ENCODE data around the gene C6orf163.

The C6orf163 gene

DNA sequence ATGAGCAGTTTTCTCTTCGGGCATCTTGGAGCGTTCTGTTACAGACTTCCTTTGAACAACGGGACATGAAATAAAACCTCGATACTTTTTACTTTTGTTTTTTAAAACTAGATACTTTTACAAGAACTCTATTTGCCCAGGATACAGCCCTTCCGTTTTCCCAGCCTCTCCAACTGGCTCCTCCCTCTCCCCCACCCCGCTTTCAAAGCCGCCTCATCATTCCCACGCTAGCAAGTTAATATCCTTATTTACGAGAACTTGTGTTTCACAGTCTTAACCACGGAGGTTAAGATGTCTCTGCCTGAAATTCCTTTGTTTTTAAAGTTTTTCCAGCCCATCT, 62.9 kb downstream of the C6orf163 start:
- no peak for DNase-seq (ENCODE audit: low read depth)
- TF ChIP-seq, protein P1, sequence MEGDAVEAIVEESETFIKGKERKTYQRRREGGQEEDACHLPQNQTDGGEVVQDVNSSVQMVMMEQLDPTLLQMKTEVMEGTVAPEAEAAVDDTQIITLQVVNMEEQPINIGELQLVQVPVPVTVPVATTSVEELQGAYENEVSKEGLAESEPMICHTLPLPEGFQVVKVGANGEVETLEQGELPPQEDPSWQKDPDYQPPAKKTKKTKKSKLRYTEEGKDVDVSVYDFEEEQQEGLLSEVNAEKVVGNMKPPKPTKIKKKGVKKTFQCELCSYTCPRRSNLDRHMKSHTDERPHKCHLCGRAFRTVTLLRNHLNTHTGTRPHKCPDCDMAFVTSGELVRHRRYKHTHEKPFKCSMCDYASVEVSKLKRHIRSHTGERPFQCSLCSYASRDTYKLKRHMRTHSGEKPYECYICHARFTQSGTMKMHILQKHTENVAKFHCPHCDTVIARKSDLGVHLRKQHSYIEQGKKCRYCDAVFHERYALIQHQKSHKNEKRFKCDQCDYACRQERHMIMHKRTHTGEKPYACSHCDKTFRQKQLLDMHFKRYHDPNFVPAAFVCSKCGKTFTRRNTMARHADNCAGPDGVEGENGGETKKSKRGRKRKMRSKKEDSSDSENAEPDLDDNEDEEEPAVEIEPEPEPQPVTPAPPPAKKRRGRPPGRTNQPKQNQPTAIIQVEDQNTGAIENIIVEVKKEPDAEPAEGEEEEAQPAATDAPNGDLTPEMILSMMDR (IDR thresholded peaks at IDR 0.05; ENCODE audit: control insufficient read depth, extremely low read depth, insufficient read depth), result no peak
- peak overlapping the region; percentile 57 for H3K4me3 ChIP-seq (ENCODE audit: low read depth, low read length)

DNA sequence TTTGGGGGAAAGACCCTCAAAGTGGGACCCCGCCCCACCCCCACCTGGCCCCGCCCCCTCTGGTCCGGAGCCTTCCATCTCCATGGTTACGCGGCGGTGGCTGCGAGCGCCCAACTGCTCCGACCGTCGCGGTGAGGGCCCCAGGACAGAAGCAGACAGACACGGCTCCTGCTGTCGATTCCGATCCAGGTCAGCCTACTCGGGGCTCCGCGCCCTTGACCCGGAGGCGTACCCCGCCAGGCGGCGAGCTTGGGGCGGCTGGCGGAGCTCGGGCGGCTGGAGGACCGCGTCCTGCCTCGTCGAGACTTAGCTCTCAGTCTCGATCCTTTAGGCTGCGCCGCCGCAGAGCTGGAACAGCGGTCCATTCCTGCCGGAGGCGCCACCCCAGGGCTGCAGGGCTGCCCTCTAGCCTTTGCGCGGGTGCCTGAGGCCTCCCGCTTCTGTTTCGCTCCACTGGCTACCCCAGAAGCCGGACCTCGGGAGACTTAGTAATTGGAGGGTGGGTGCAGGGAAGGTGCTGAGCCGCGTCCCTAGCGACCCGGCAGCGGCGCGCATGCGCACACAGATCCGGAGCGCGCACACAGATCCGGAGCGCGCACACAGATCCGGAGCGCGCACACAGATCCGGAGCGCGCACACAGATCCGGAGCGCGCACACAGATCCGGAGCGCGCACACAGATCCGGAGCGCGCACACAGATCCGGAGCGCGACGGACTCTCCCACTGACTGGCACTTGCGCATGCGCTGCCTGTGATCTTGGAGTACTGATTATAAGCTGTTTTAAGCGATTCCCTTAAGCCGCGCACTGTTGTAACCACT, 63.5 kb downstream of the C6orf163 start, which contains the start of gene CFAP206:
Gene CFAP206, plus strand, starts transcription at position 72 of the 820 bp plus-strand sequence. CDS start 1,868 bp downstream, outside the sequence.
- H3K4me3 ChIP-seq (ENCODE audit: low read depth, low read length), result peak within 1 kb of the TSS; percentile 57
- no peak for DNase-seq (ENCODE audit: low read depth)
- TF ChIP-seq, protein P1 (IDR thresholded peaks at IDR 0.05; ENCODE audit: control insufficient read depth, extremely low read depth, insufficient read depth), result no peak

DNA sequence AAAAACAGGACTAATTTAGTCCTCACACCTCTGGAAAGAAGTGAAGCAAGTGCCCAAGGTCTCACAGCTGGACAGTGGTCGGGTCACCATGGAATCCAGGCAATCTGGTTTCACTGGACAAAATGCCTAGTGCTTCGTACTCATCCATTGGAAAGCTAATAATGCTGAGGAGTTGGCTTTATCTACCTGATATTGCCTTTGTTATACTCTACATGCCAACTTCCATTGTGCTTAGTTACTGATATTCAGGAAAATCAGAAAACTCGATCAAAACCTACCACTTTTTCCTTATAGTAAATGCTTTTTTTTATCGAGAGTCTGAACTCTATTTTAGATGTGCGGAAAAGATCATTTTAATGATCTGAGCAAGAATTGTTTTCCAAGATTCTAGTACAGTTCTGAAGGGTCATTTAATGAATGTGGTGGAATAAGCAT, 64.1 kb downstream of the C6orf163 start:
- DNase-seq (ENCODE audit: low read depth), result no peak
- TF ChIP-seq, protein P1 (IDR thresholded peaks at IDR 0.05; ENCODE audit: control insufficient read depth, extremely low read depth, insufficient read depth), result no peak
- H3K4me3 ChIP-seq (ENCODE audit: low read depth, low read length), result peak overlapping the region; percentile 55

All from LNCaP clone FGC (cell line).